SK-N-DZ (cell line): ENCODE results near the gene KCNQ1.

Experiments used
- DNase-seq: peaks from one replicate; pipeline ENCODE4 v3.0.0-alpha.2; 2015; ENCODE audit warnings: low spot score

KCNQ1 gene

GRCh38 chr11:2849994-2850770, 405.4 kb downstream of the KCNQ1 start:
- DNase-seq: no peak

GRCh38 chr11:2853401-2853800, 408.6 kb downstream of the KCNQ1 start:
- DNase-seq: no peak

GRCh38 chr11:2853997-2854560, 409.3 kb downstream of the KCNQ1 start:
- no peak for DNase-seq

- no peak for DNase-seq
Observed at GRCh38 chr11:2855162-2855561, 410.4 kb downstream of the KCNQ1 start.

GRCh38 chr11:2857276-2857675, 412.5 kb downstream of the KCNQ1 start:
- DNase-seq: no peak

GRCh38 chr11:2857918-2858317, 413.1 kb downstream of the KCNQ1 start:
- no peak for DNase-seq

- no peak for DNase-seq
Observed at GRCh38 chr11:2858995-2859698, 414.3 kb downstream of the KCNQ1 start.

- no peak for DNase-seq
Observed at GRCh38 chr11:2859699-2860037, 414.9 kb downstream of the KCNQ1 start.

GRCh38 chr11:2860636-2861035, 415.8 kb downstream of the KCNQ1 start:
- DNase-seq: no peak

- no peak for DNase-seq
Observed at GRCh38 chr11:2862395-2863275, 417.8 kb downstream of the KCNQ1 start.

- DNase-seq: no peak
Observed at GRCh38 chr11:2863276-2863618, 418.4 kb downstream of the KCNQ1 start.

GRCh38 chr11:2864901-2865300, 420.1 kb downstream of the KCNQ1 start:
- DNase-seq: no peak

GRCh38 chr11:2865922-2866577, 421.2 kb downstream of the KCNQ1 start:
- no peak for DNase-seq

- no peak for DNase-seq
Observed at GRCh38 chr11:2867142-2867541, 422.3 kb downstream of the KCNQ1 start.

GRCh38 chr11:2867722-2868505, 423.1 kb downstream of the KCNQ1 start:
- no peak for DNase-seq

GRCh38 chr11:2868506-2869133, 423.8 kb downstream of the KCNQ1 start:
- no peak for DNase-seq

- DNase-seq: no peak
Observed at GRCh38 chr11:2869134-2869526, 424.3 kb downstream of the KCNQ1 start.

GRCh38 chr11:2869561-2870427, 425.0 kb downstream of the KCNQ1 start:
- DNase-seq: no peak

- DNase-seq: no peak
Observed at GRCh38 chr11:2870460-2870859, 425.7 kb downstream of the KCNQ1 start.
